Ovary (tissue), 3 donors: ENCODE results near the gene INSL6.

Experiments
- CTCF ChIP-seq, 3 donors: fragments of 450-650 bp in 2 of 3; fragments of 200-600 bp in 1 of 3; IDR thresholded peaks; one replicate each; pipeline versions ENCODE4 v1.5.1 to v1.8.0; 2016 to 2022; ENCODE audit warnings: antibody characterized with exemption in 3 of 3, mild to moderate bottlenecking in 1 of 3
- EP300 ChIP-seq: sonication (generic); formaldehyde crosslinking; IDR thresholded peaks from one replicate; pipeline ENCODE4 v1.6.1; 2017; ENCODE audit warnings: antibody characterized with exemption
- POLR2A ChIP-seq: fragments of 450-650 bp; IDR thresholded peaks from one replicate; pipeline ENCODE4 v1.6.1; 2017; ENCODE audit warnings: antibody characterized with exemption, mild to moderate bottlenecking, moderate library complexity
- donor health status: DM: no; HTN: no; CAD: no.

DNA sequence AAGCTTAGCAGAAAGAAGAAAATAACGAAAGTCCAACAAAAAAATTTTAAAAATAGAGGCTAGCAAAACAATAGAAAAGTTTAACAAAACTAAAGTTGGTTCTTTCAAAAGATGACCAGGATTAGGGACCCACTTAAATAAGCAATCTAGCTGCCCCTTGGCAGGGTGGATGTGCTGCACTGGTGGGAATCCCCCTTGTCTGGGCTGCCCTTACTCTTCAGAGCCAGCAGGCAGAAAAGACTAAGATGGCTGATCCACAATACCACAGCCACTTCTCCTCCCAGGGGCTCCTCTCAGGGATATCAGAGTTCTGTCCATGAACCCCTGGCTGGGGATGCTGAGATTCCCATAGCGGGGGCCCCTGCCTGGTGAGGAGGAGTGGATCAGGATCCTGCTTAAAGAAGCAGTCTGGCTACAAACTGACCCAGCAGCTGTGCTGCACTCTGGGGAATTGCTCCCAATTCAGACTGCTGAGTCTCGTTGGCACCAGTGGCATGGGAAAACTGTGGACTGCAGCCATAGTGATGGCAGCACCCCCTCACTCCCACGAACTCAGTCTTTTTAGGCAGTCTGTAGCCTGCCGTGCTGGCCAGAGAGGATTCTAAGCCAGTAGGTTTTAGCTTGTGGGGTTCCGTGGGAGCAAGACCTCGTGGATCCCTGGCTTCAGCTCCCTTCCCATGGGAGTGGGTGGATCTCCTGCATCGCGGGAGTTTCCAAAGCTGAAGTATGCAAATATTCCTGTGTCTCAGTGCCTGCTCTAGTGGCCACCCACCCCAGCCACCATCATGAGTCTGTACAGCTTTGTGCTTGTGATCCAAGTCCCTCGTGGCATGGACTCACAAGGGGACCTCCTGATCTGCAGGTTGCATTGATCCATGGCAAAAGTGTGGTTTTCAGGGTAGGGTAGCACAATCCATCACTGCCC is 2.9 kb upstream of the INSL6 start:
- TF ChIP-seq EP300 (no peak), CTCF (IDR thresholded peaks at IDR 0.05) (no peak), POLR2A (no peak)
